ENCODE measurements around the gene CTLA4.

The CTLA4 gene

DNA sequence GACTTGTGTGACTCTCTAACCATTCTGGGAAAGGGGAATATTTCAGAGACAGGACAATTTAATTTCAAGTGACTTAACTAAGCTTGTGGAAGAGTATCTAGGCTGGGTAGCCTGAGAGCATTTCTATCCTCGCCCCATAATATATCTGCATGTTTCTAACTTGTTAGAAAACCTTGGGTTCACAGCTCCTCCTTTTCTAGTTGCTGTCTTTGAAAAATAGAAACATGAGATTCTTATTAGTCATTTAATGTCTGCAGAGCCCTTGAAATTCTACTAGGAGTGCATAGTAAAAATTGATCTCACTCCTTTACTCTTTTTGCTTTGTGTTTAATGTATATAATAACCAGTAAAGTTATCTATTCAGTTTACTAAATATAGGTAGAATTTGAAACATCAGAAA, 22.4 kb downstream of the CTLA4 start:
- Histone ChIP-seq H3K4me1 (ENCODE audit: control extremely low read depth in 1 of 4, control insufficient read depth in 4 of 4, insufficient read depth in 4 of 4, low read length in 3 of 4) (peaks cover 0 to 2% (median 0%) of the 10 kb centered on the region in 4 experiments), H3K9me3 (ENCODE audit: control extremely low read depth in 1 of 5, control insufficient read depth in 4 of 5, insufficient read depth in 2 of 5, low read depth in 1 of 5, low read length in 4 of 5) (peaks cover 0 to 1% (median 0%) of the 10 kb centered on the region in 5 experiments), H3K36me3 (ENCODE audit: control insufficient read depth in 4 of 4, insufficient read depth in 4 of 4, low read length in 3 of 4) (no peaks in the 10 kb centered on the region), H3K27ac (ENCODE audit: insufficient read depth in 1 of 2, low read depth in 1 of 2, low read length in 2 of 2, poor library complexity in 1 of 2, severe bottlenecking in 2 of 2) (no peak overlapping the region), H3K4me3 (ENCODE audit: control insufficient read depth in 1 of 7, extremely low read depth in 1 of 7, insufficient read depth in 4 of 7, low read depth in 2 of 7, low read length in 6 of 7) (no peak overlapping the region), H3K27me3 (replicated peaks in 2 of 5; ENCODE audit: control insufficient read depth in 4 of 5, insufficient read depth in 5 of 5, low read length in 4 of 5) (no peaks in the 10 kb centered on the region)
- POLR2A ChIA-PET: no interaction called here
- WGBS (ENCODE audit: insufficient coverage): 100% methylated on average over 1 of the region's 1 CpG
- DNase-seq: no peak
- CTCF ChIA-PET: no interaction called here

DNA sequence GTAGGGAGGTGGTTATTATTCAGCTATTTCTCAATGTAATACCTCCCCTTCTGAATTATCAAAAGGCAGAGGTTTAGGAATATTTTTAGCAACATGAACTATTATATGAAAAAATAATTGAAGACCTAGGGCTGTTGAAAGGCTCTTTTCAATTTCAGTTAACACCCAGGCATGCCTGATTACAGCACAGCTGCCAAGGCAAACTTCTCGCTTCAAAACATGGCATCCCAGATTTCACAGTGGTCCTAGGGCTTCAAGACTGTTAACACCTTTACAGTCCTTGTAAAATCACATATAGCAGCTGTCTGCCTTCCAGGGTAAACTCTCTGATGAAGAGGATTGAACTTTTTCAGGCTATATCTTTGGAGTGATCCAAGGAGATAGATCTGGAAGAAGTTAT, 23.2 kb downstream of the CTLA4 start:
- Histone ChIP-seq H3K9me3 (ENCODE audit: control extremely low read depth in 1 of 5, control insufficient read depth in 4 of 5, insufficient read depth in 2 of 5, low read depth in 1 of 5, low read length in 4 of 5) (peaks cover 0 to 1% (median 0%) of the 10 kb centered on the region in 5 experiments), H3K27me3 (replicated peaks in 2 of 5; ENCODE audit: control insufficient read depth in 4 of 5, insufficient read depth in 5 of 5, low read length in 4 of 5) (no peaks in the 10 kb centered on the region), H3K36me3 (ENCODE audit: control insufficient read depth in 4 of 4, insufficient read depth in 4 of 4, low read length in 3 of 4) (no peaks in the 10 kb centered on the region), H3K4me3 (ENCODE audit: control insufficient read depth in 1 of 7, extremely low read depth in 1 of 7, insufficient read depth in 4 of 7, low read depth in 2 of 7, low read length in 6 of 7) (no peak overlapping the region), H3K27ac (ENCODE audit: insufficient read depth in 1 of 2, low read depth in 1 of 2, low read length in 2 of 2, poor library complexity in 1 of 2, severe bottlenecking in 2 of 2) (no peak overlapping the region), H3K4me1 (ENCODE audit: control extremely low read depth in 1 of 4, control insufficient read depth in 4 of 4, insufficient read depth in 4 of 4, low read length in 3 of 4) (peaks cover 0 to 2% (median 0%) of the 10 kb centered on the region in 4 experiments)
- ChIA-PET CTCF (no interaction called here), POLR2A (no interaction called here)
- 100% methylated on average over 1 of the region's 1 CpG for WGBS (ENCODE audit: insufficient coverage)
- no peak for DNase-seq

DNA sequence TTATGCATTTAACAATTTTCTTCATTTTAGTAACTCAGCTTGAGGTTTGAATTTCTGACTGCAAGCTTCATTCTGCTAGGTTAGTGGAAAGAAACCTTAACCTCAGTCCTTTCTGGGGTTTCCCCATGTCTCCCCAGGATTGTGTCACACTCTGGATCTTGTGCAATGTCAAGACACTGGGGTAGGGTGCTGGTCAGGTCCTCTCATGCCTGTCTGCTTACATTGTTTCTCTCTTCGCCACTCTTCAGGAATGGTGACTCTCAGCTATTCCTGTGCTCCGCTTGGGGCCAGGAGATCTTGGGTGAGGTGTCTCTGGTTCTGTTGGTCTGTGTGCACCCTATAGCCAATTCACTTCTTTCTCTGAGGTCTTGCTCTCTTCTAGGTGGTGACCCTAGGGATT, 23.9 kb downstream of the CTLA4 start:
- no peak overlapping the region for H3K27ac ChIP-seq (ENCODE audit: insufficient read depth in 1 of 2, low read depth in 1 of 2, low read length in 2 of 2, poor library complexity in 1 of 2, severe bottlenecking in 2 of 2)
- DNase-seq: no peak
- ChIA-PET CTCF (no interaction called here), POLR2A (no interaction called here)
- 100% methylated on average over 2 of the region's 2 CpGs for WGBS (ENCODE audit: insufficient coverage)
- H3K4me3 ChIP-seq (ENCODE audit: control insufficient read depth in 1 of 7, extremely low read depth in 1 of 7, insufficient read depth in 4 of 7, low read depth in 2 of 7, low read length in 6 of 7): no peak overlapping the region
- H3K9me3 ChIP-seq (ENCODE audit: control extremely low read depth in 1 of 5, control insufficient read depth in 4 of 5, insufficient read depth in 2 of 5, low read depth in 1 of 5, low read length in 4 of 5): peaks cover 0 to 1% (median 0%) of the 10 kb centered on the region in 5 experiments
- H3K4me1 ChIP-seq (ENCODE audit: control extremely low read depth in 1 of 4, control insufficient read depth in 4 of 4, insufficient read depth in 4 of 4, low read length in 3 of 4): peaks cover 0 to 2% (median 0%) of the 10 kb centered on the region in 4 experiments
- H3K36me3 ChIP-seq (ENCODE audit: control insufficient read depth in 4 of 4, insufficient read depth in 4 of 4, low read length in 3 of 4): no peaks in the 10 kb centered on the region
- H3K27me3 ChIP-seq (replicated peaks in 2 of 5; ENCODE audit: control insufficient read depth in 4 of 5, insufficient read depth in 5 of 5, low read length in 4 of 5): no peaks in the 10 kb centered on the region

DNA sequence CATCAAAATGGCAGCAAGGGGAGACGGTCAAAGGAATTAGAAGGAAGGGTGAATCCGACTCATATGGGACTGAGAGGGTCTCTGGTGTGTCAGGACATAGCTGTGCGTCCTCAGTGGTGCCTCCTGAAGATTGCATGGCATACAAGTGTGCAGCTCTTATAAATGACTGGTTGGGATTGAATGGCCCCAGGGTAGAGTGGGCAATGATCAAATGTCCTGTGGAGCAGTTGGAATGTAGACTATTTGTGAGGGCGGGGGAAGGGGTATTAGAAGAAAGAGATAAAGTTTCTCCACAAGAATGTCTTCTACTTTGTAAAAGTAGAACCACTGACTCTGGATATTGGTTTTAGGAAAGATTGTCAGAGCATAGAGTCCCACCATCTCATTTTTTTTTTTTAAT, 24.6 kb downstream of the CTLA4 start:
- H3K9me3 ChIP-seq (ENCODE audit: control extremely low read depth in 1 of 5, control insufficient read depth in 4 of 5, insufficient read depth in 2 of 5, low read depth in 1 of 5, low read length in 4 of 5): no peaks in the 10 kb centered on the region
- CTCF ChIA-PET: no interaction called here
- H3K27ac ChIP-seq (ENCODE audit: insufficient read depth in 1 of 2, low read depth in 1 of 2, low read length in 2 of 2, poor library complexity in 1 of 2, severe bottlenecking in 2 of 2): no peak overlapping the region
- H3K4me1 ChIP-seq (ENCODE audit: control extremely low read depth in 1 of 4, control insufficient read depth in 4 of 4, insufficient read depth in 4 of 4, low read length in 3 of 4): peaks cover 0 to 1% (median under 1%) of the 10 kb centered on the region in 4 experiments
- no peaks in the 10 kb centered on the region for H3K36me3 ChIP-seq (ENCODE audit: control insufficient read depth in 4 of 4, insufficient read depth in 4 of 4, low read length in 3 of 4)
- H3K4me3 ChIP-seq (ENCODE audit: control insufficient read depth in 1 of 7, extremely low read depth in 1 of 7, insufficient read depth in 4 of 7, low read depth in 2 of 7, low read length in 6 of 7): no peak overlapping the region
- POLR2A ChIA-PET: no interaction called here
- H3K27me3 ChIP-seq (replicated peaks in 2 of 5; ENCODE audit: control insufficient read depth in 4 of 5, insufficient read depth in 5 of 5, low read length in 4 of 5): no peaks in the 10 kb centered on the region
- no peak for DNase-seq
- WGBS (ENCODE audit: insufficient coverage): 100% methylated on average over 3 of the region's 4 CpGs

DNA sequence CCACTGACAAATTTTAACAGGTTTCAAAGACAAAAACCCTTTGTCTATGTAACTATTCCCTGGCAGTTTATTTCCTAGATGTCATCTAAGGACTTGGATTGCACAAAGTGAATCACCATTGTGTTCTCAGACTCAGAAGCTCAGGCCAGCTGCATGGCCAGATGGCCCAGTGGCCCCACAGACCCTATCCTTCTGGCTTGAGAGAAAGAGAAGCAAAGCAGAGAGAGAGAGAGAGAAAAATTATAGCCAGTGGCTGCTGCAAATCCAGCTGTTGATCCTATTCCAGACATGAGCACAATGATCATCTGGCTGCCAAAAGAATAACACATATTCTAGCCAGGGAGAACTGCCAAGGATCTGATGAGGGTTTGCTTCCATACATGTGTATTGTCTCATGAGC, 25.8 kb downstream of the CTLA4 start:
- Histone ChIP-seq H3K36me3 (ENCODE audit: control insufficient read depth in 4 of 4, insufficient read depth in 4 of 4, low read length in 3 of 4) (no peaks in the 10 kb centered on the region), H3K27me3 (replicated peaks in 2 of 5; ENCODE audit: control insufficient read depth in 4 of 5, insufficient read depth in 5 of 5, low read length in 4 of 5) (no peaks in the 10 kb centered on the region), H3K9me3 (ENCODE audit: control extremely low read depth in 1 of 5, control insufficient read depth in 4 of 5, insufficient read depth in 2 of 5, low read depth in 1 of 5, low read length in 4 of 5) (no peaks in the 10 kb centered on the region), H3K4me3 (ENCODE audit: control insufficient read depth in 1 of 7, extremely low read depth in 1 of 7, insufficient read depth in 4 of 7, low read depth in 2 of 7, low read length in 6 of 7) (no peak overlapping the region), H3K27ac (ENCODE audit: insufficient read depth in 1 of 2, low read depth in 1 of 2, low read length in 2 of 2, poor library complexity in 1 of 2, severe bottlenecking in 2 of 2) (no peak overlapping the region), H3K4me1 (ENCODE audit: control extremely low read depth in 1 of 4, control insufficient read depth in 4 of 4, insufficient read depth in 4 of 4, low read length in 3 of 4) (peaks cover 0 to 3% (median 0%) of the 10 kb centered on the region in 4 experiments)
- CTCF ChIA-PET: no interaction called here
- DNase-seq: no peak
- POLR2A ChIA-PET: no interaction called here

DNA sequence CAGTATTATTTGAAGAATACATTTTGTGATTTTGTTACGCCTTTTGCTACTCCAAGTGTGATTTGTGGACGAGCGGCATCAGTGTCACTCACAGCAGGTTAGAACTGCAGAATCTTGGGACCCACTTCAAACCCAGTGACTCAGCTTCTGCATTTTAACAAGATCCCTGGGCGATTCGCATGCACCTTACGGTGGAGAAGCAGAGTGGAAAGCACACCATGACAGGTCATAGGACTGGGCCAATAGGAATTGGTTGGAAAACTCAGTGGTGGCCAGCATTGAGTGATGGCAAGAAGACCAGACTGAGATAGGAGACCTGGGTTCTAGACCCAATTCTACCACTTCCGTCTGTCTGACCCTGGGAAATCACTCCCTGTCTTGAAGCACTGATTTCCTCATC, 26.3 kb downstream of the CTLA4 start:
- no peaks in the 10 kb centered on the region for H3K9me3 ChIP-seq (ENCODE audit: control extremely low read depth in 1 of 5, control insufficient read depth in 4 of 5, insufficient read depth in 2 of 5, low read depth in 1 of 5, low read length in 4 of 5)
- DNase-seq: no peak
- H3K36me3 ChIP-seq (ENCODE audit: control insufficient read depth in 4 of 4, insufficient read depth in 4 of 4, low read length in 3 of 4): no peaks in the 10 kb centered on the region
- 100% methylated on average over 7 of the region's 7 CpGs for WGBS (ENCODE audit: insufficient coverage)
- H3K27me3 ChIP-seq (replicated peaks in 2 of 5; ENCODE audit: control insufficient read depth in 4 of 5, insufficient read depth in 5 of 5, low read length in 4 of 5): no peaks in the 10 kb centered on the region
- peaks cover 0 to 3% (median 0%) of the 10 kb centered on the region in 4 experiments for H3K4me1 ChIP-seq (ENCODE audit: control extremely low read depth in 1 of 4, control insufficient read depth in 4 of 4, insufficient read depth in 4 of 4, low read length in 3 of 4)
- CTCF ChIA-PET: no interaction called here
- POLR2A ChIA-PET: no interaction called here
- H3K4me3 ChIP-seq (ENCODE audit: control insufficient read depth in 1 of 7, extremely low read depth in 1 of 7, insufficient read depth in 4 of 7, low read depth in 2 of 7, low read length in 6 of 7): no peak overlapping the region
- no peak overlapping the region for H3K27ac ChIP-seq (ENCODE audit: insufficient read depth in 1 of 2, low read depth in 1 of 2, low read length in 2 of 2, poor library complexity in 1 of 2, severe bottlenecking in 2 of 2)

DNA sequence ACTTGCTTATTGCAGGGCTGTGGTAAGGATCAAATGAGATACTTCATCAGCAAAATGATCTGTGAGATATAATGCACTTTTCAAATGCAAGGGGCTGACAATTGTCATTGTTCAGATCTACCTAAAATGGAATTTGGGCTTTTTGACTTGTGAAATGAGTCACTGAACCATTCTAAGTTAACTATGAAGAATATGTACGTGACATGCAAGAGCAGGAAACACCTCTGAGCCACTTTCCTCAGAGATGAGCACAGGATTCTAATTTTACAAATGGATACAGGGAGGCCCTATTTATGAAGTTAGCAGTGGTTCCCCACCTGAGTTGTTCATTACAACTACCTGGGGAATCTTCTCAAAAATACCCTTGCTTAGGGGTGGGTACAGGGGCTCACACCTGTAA, 26.7 kb downstream of the CTLA4 start:
- CTCF ChIA-PET: no interaction called here
- no peak for DNase-seq
- no peaks in the 10 kb centered on the region for H3K36me3 ChIP-seq (ENCODE audit: control insufficient read depth in 4 of 4, insufficient read depth in 4 of 4, low read length in 3 of 4)
- POLR2A ChIA-PET: no interaction called here
- peaks cover 0 to 3% (median 0%) of the 10 kb centered on the region in 4 experiments for H3K4me1 ChIP-seq (ENCODE audit: control extremely low read depth in 1 of 4, control insufficient read depth in 4 of 4, insufficient read depth in 4 of 4, low read length in 3 of 4)
- no peaks in the 10 kb centered on the region for H3K27me3 ChIP-seq (replicated peaks in 2 of 5; ENCODE audit: control insufficient read depth in 4 of 5, insufficient read depth in 5 of 5, low read length in 4 of 5)
- no peak overlapping the region for H3K27ac ChIP-seq (ENCODE audit: insufficient read depth in 1 of 2, low read depth in 1 of 2, low read length in 2 of 2, poor library complexity in 1 of 2, severe bottlenecking in 2 of 2)
- H3K9me3 ChIP-seq (ENCODE audit: control extremely low read depth in 1 of 5, control insufficient read depth in 4 of 5, insufficient read depth in 2 of 5, low read depth in 1 of 5, low read length in 4 of 5): no peaks in the 10 kb centered on the region
- no peak overlapping the region for H3K4me3 ChIP-seq (ENCODE audit: control insufficient read depth in 1 of 7, extremely low read depth in 1 of 7, insufficient read depth in 4 of 7, low read depth in 2 of 7, low read length in 6 of 7)
- WGBS (ENCODE audit: insufficient coverage): 88% methylated on average over 1 of the region's 1 CpG
